Left lung (tissue), 10 donors: ENCODE results near the gene UNC5A. TPM values are rescaled to one million over a fixed set of nuclear protein-coding genes. Genes with fewer than 3 reads are reported as not detected.
A peak's percentile ranks its signal among the peaks of the same experiment; 100 is the strongest.

ENCODE experiments used
- ATAC-seq: fragments of 200-7000 bp; cut with Tn5 transposase; one replicate; pipeline ENCODE4 v1.9.1; 2020; ENCODE audit warnings: moderate library complexity
- DNase-seq, 4 donors: peaks; one replicate each; pipeline ENCODE4 v3.0.0-alpha.2; 2013 to 2020
- H3K27ac ChIP-seq, 2 donors: fragments of 200-600 bp; sonication (generic) in 1 of 2; one replicate each; pipeline versions ENCODE4 v1.5.0 to v1.8.0; 2020 to 2021
- H3K27me3 ChIP-seq, 2 donors: fragments of 200-600 bp; sonication (generic) in 1 of 2; one replicate each; pipeline versions ENCODE4 v1.5.0 to v1.8.0; 2020 to 2021
- H3K36me3 ChIP-seq, 2 donors: fragments of 200-600 bp; sonication (generic) in 1 of 2; one replicate each; pipeline versions ENCODE4 v1.5.0 to v1.8.0; 2020 to 2021
- H3K4me1 ChIP-seq, 2 donors: fragments of 200-600 bp; one replicate each; pipeline ENCODE4 v1.8.0; 2021
- H3K4me3 ChIP-seq, 2 donors: fragments of 200-600 bp; sonication (generic) in 1 of 2; one replicate each; pipeline versions ENCODE4 v1.5.0 to v1.8.0; 2020 to 2021; ENCODE audit warnings: mild to moderate bottlenecking in 1 of 2
- H3K9me3 ChIP-seq, 2 donors: fragments of 200-600 bp; sonication (generic) in 1 of 2; one replicate each; pipeline versions ENCODE4 v1.5.0 to v1.8.0; 2020 to 2021
- intact Hi-C, 2 donors: fragments of 100-400 bp; cut with DNase I; formaldehyde crosslinking; loops; one replicate each; pipeline versions ENCODE4 v1.11.2 to v1.14.2; 2022
- polyA plus RNA-seq, 6 donors: library from polyadenylated mRNA; unstranded; fragments of 120-200 nt; gene quantifications; one replicate each; pipeline ENCODE4 v1.2.1, GENCODE V29; 2013; ENCODE audit not compliant: insufficient read length in 6 of 6
- total RNA-seq, 2 donors: library from RNA; stranded (reverse); fragmentation: NEBNext Ultra II Directional; extraction: Animal tissue kit (Norgen Biotek cat#: 25700); gene quantifications; one replicate each; pipeline ENCODE4 v1.2.1, GENCODE V29; 2021
- TF ChIP-seq, protein P1 (sequence below), 2 donors: fragments of 200-600 bp; sonication (generic) in 1 of 2; IDR thresholded peaks; one replicate each; pipeline versions ENCODE4 v1.5.0 to v1.8.0; 2021; ENCODE audit warnings: antibody characterized with exemption in 2 of 2
- donor health status: DM: no; HTN: yes; CAD: no.
- donor health status: DM: no; HTN: no; CAD: no.

Gene UNC5A
- total and polyA plus RNA-seq, 8 donors, result 0.24 to 1.6 (median 1.0) TPM; not detected in 1

DNA sequence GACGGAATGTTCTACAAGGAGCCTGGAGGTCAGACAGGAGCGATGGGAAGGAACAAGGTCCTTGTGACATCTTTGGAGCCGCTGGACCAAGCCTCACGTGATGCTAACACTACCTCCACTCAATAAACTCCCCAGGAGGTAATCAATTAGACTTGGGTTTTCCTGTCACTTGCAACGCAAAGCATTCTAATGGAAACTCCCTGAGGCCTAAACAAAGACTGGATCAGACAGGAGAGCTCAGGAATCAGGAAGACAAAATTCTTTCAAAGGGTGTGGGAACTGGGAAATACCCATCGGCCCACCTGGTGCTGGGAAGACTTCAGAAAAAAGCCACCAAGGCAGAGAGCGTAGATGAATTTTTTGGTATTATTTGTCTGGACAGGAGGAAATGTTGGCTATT lies 22.3 kb upstream of the UNC5A start:
- H3K4me1 ChIP-seq, result no peaks in the 10 kb centered on the region
- no peaks in the 10 kb centered on the region for H3K36me3 ChIP-seq
- TF ChIP-seq, protein P1, sequence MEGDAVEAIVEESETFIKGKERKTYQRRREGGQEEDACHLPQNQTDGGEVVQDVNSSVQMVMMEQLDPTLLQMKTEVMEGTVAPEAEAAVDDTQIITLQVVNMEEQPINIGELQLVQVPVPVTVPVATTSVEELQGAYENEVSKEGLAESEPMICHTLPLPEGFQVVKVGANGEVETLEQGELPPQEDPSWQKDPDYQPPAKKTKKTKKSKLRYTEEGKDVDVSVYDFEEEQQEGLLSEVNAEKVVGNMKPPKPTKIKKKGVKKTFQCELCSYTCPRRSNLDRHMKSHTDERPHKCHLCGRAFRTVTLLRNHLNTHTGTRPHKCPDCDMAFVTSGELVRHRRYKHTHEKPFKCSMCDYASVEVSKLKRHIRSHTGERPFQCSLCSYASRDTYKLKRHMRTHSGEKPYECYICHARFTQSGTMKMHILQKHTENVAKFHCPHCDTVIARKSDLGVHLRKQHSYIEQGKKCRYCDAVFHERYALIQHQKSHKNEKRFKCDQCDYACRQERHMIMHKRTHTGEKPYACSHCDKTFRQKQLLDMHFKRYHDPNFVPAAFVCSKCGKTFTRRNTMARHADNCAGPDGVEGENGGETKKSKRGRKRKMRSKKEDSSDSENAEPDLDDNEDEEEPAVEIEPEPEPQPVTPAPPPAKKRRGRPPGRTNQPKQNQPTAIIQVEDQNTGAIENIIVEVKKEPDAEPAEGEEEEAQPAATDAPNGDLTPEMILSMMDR (IDR thresholded peaks at IDR 0.05), result no peak
- intact Hi-C loops, result no loop called here
- no peak overlapping the region for H3K27ac ChIP-seq
- DNase-seq (no peak), ATAC-seq (no peak)
- no peaks in the 10 kb centered on the region for H3K9me3 ChIP-seq
- no peak overlapping the region for H3K4me3 ChIP-seq
- H3K27me3 ChIP-seq, result peaks cover 8 to 96% of the 10 kb centered on the region in 2 donors

DNA sequence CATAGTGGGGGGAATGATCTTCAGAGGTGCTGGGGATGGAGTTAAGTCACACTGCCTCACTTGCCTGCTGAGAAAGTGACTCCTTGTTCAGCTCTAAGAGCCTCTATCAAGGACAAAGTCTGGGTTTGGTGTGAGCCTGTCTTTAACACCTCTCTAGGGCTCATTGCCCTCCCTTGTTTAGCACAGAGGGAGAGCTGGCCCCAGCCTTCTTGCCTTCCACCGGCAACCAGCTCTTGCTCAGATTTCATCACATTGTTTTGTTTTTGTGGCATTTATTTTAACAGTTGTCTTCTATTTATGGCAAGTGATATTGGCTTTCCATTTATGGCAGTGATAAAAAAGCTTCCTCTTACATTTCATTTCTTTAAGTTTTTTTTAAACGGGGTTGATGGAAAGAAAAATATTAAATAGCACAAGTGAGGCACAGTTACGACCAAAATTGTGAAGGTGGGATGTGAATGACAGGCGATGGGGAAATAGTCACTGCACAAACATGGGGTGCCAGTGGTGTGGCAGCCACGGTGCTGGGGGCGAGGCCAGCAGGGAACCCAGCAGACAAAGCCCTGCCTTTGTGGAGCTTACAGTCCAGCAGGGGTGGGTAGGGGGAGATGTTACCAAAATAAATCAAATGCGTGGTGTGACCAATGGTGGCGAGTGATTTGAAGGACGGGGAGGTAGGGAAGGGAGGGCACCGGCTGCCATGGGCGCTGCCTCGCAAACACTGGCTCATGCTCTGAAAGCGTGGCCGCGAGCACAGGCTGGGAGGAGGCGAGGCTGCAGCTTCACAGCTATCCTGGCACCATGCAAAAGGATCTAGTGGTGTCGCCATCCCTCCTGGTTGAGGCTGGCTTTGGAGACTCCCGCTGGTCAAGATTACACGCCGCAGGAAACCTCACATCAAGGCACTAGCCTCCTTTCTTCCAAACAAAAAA lies 21.2 kb upstream of the UNC5A start:
- TF ChIP-seq, protein P1 (IDR thresholded peaks at IDR 0.05), result no peak
- Histone ChIP-seq H3K27me3 (peaks cover 15 to 100% of the 10 kb centered on the region in 2 donors), H3K4me3 (no peak overlapping the region), H3K36me3 (no peaks in the 10 kb centered on the region), H3K4me1 (no peaks in the 10 kb centered on the region), H3K27ac (no peak overlapping the region), H3K9me3 (no peaks in the 10 kb centered on the region)
- ATAC-seq (no peak), DNase-seq (no peak)
- intact Hi-C loops, result no loop called here

DNA sequence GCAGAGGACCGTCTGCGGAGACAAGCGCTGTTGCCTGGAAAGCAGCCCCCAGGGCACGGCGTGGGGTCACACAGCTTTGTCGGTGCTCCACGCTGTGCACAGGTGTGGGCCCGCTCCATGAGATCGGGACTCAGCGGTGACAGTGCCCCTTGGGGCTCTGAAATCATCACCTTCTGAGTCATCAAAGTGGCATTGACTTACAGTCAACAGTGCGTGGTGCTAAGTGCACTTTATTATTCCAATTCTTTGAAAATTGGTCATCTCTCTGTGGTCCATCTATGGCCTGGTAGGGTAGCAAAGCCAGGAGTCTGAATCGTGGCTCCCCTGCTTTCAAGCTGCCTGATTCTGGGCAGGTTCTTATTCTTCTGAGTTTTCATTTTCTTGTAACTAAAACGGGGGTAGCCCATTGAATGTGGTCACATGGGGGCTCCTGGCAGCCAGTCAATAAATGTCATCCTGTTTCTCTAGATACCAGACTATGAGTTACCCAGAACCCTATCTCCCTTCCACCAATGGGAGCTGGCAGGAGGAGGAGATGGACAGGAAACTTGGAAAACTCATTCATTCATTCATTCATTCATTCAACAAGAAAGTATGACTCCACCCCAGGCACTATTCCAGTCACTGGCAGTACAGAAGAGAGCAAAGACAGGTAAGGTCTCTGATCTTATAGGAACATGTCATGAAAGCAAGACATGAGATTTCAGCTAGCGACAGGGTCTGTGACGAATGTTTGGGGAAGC lies 20.3 kb upstream of the UNC5A start:
- H3K9me3 ChIP-seq, result no peaks in the 10 kb centered on the region
- H3K27me3 ChIP-seq, result peaks cover 15 to 100% of the 10 kb centered on the region in 2 donors
- H3K27ac ChIP-seq, result no peak overlapping the region
- H3K4me3 ChIP-seq, result no peak overlapping the region
- no peaks in the 10 kb centered on the region for H3K36me3 ChIP-seq
- ATAC-seq (no peak), DNase-seq (no peak)
- H3K4me1 ChIP-seq, result no peaks in the 10 kb centered on the region
- intact Hi-C loops, result no loop called here
- TF ChIP-seq, protein P1 (IDR thresholded peaks at IDR 0.05), result no peak

DNA sequence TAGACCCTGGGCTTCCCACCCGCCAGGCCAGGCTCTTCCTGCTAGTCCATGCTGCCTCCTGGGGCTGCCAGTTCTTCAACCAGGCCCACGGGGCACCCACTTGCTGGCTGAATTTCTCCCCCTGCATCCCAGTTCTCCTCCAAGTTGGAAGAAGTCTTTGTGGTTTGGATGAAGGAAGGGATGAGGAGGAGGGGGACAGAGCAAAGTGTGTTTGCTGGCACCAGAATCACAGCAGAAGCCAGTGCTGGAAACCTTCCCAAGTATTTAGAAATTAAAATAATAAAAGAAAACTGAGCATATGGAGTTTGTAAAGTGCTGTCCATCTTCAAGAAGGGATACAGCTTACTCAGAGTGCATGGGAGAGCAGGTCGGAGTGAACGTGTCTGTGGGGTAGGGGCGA lies 19.4 kb upstream of the UNC5A start:
- TF ChIP-seq, protein P1 (IDR thresholded peaks at IDR 0.05), result no peak
- no peaks in the 10 kb centered on the region for H3K9me3 ChIP-seq
- intact Hi-C loops, result no loop called here
- ATAC-seq (no peak), DNase-seq (peak in 1 of 4 donors; percentile 16)
- H3K27me3 ChIP-seq, result peaks cover 15 to 100% of the 10 kb centered on the region in 2 donors
- no peaks in the 10 kb centered on the region for H3K4me1 ChIP-seq
- H3K4me3 ChIP-seq, result no peak overlapping the region
- no peak overlapping the region for H3K27ac ChIP-seq
- H3K36me3 ChIP-seq, result no peaks in the 10 kb centered on the region
